ENCODE results near the gene GAN.

DNA sequence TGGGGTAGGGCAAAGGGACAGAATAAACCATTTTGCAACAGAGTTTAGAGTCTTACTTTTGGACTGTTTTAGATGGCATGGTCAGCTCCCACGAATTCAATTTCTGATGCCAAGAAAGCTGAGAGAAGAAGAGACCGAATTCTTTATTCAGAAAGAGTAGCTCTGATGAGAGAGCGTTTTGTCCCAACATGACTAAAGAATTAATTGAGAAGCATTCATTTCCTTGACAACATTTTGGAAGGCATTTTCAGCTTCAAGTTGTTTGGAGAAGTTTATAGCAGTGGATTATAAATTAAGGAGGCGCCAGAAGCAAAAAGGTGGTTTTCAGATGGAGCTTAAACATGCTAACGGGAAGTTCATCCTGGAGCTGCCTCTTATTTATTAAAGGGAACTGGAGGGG, 12.2 kb downstream of the GAN start:
- TF ChIP-seq REPIN1 (tag by site-specific recombination; IDR thresholded peaks at IDR 0.05; ENCODE audit: low read depth): no peak
- TF ChIP-seq, protein P1, sequence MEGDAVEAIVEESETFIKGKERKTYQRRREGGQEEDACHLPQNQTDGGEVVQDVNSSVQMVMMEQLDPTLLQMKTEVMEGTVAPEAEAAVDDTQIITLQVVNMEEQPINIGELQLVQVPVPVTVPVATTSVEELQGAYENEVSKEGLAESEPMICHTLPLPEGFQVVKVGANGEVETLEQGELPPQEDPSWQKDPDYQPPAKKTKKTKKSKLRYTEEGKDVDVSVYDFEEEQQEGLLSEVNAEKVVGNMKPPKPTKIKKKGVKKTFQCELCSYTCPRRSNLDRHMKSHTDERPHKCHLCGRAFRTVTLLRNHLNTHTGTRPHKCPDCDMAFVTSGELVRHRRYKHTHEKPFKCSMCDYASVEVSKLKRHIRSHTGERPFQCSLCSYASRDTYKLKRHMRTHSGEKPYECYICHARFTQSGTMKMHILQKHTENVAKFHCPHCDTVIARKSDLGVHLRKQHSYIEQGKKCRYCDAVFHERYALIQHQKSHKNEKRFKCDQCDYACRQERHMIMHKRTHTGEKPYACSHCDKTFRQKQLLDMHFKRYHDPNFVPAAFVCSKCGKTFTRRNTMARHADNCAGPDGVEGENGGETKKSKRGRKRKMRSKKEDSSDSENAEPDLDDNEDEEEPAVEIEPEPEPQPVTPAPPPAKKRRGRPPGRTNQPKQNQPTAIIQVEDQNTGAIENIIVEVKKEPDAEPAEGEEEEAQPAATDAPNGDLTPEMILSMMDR (tag by site-specific recombination; IDR thresholded peaks at IDR 0.05): no peak
